Neural progenitor cell (in vitro differentiated cells): ENCODE data around the gene STK36.

ENCODE experiments used
- EZH2 ChIP-seq: fragments of 200-600 bp; sonication (generic); IDR thresholded peaks from 2 replicates; pipeline ENCODE4 v1.6.1; 2017; ENCODE audit warnings: antibody characterized with exemption, mild to moderate bottlenecking, moderate library complexity
- EZH2phosphoT487 ChIP-seq: fragments of 200-600 bp; sonication (generic); IDR thresholded peaks from 2 replicates; pipeline ENCODE4 v1.6.1; 2017; ENCODE audit warnings: antibody characterized with exemption
- TF ChIP-seq, protein P1 (sequence below): fragments of 200-600 bp; sonication (generic); IDR thresholded peaks from 2 replicates; pipeline ENCODE4 v1.5.1; 2017; ENCODE audit warnings: antibody characterized with exemption, mild to moderate bottlenecking

DNA sequence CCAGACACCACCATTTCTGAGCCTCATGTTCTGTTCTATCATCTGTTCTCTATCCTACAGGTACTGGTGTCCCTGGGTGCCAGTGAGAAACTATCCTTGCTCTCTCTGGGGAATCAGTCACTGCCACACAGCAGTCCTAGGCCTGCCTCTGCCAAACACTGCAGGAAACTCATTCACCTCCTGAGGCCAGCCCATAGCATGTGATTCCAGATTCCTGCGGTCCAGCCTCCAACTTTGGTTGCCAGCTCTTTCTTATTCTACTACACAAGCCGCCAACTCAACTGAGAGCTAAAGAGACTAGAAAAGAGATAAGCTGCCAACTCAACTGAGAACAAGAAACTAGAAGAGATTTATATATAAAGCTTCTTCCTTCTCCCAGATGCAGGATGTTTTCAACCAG, 29.9 kb downstream of the STK36 start:
- TF ChIP-seq EZH2phosphoT487 (no peak), EZH2 (no peak)
- TF ChIP-seq, protein P1, sequence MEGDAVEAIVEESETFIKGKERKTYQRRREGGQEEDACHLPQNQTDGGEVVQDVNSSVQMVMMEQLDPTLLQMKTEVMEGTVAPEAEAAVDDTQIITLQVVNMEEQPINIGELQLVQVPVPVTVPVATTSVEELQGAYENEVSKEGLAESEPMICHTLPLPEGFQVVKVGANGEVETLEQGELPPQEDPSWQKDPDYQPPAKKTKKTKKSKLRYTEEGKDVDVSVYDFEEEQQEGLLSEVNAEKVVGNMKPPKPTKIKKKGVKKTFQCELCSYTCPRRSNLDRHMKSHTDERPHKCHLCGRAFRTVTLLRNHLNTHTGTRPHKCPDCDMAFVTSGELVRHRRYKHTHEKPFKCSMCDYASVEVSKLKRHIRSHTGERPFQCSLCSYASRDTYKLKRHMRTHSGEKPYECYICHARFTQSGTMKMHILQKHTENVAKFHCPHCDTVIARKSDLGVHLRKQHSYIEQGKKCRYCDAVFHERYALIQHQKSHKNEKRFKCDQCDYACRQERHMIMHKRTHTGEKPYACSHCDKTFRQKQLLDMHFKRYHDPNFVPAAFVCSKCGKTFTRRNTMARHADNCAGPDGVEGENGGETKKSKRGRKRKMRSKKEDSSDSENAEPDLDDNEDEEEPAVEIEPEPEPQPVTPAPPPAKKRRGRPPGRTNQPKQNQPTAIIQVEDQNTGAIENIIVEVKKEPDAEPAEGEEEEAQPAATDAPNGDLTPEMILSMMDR, result no peak
